ENCODE data around the gene CACNA1I.
"Not testable (repeated sequence)": the region's sequence is repeated elsewhere in the genome, so short reads cannot be mapped to it uniquely, and the experiment has no call there.

CACNA1I gene

DNA sequence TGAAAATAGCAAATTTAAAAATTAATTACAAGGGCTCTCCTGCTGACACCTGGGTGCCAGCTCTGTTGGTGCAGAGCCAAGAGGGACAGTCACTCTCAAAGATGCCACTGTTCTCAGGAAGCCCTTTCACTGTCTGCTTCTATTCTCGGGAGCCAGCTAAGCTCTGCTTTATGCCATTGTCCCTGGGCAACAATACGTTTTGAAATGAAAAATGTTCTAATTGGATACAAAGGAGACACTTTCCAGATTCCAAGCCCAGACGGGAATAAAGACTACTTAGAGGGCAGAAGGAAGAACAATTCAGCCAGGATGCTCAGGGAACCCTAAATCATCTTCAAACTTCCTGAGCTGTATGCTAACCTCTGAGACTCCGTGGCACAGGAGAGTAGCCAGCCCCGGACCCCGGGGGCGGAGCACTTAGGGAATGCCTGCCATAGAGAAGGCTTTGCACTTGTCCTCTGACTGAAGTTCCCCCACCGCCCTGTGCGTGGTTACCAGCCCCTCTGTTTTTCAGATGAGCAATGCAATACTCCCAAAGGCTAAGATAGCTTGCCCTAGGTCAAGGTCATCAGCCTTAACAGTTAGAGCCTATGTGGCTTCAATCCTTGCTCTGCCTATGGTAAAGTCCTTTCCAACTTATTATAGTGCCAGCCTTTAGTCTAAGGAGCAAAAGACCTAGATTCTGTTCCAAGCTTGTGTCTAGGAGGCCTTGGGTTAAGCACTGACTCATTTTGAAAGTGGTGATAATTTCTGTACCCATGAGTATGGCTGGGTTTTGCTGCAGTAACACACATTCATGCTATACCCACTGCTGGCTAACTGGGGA lies 150.9 kb downstream of the CACNA1I start:
- no peak for DNase-seq (ENCODE audit: low spot score)

DNA sequence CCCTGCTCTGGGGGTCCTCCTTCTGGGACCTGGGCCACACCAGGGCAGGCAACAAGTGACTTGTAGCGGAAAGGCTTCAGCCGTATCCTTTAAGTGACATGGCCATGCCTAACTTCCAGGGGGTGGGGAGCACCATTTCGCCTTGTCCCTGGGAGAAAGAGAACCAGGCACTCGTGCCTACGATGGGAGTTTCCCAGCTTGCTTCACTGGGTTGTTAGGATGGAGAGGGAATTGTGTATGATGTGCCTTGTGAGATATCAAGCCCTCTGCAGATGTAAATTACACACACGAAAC lies 151.4 kb downstream of the CACNA1I start:
- no peak for DNase-seq (ENCODE audit: low spot score)

DNA sequence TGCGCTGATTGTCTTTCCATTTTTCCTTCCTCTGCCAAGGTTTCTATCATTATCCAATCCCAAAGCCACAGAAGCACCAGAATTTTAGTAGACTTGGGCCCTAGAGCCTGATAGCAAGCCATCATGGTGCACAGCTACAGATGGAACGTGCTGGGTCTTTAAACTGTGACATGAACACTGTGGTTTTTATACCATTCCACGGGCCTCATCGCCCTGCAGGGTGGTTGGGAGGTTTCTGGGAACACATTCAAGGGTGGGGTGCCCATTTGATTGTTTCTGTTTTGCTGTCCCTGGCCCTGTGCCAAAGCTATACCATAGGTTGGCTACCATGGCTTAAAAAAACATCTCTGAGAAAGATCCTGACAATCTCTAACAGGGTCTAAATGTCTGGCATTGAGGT lies 151.9 kb downstream of the CACNA1I start:
- DNase-seq (ENCODE audit: low spot score), result peak; percentile 47

DNA sequence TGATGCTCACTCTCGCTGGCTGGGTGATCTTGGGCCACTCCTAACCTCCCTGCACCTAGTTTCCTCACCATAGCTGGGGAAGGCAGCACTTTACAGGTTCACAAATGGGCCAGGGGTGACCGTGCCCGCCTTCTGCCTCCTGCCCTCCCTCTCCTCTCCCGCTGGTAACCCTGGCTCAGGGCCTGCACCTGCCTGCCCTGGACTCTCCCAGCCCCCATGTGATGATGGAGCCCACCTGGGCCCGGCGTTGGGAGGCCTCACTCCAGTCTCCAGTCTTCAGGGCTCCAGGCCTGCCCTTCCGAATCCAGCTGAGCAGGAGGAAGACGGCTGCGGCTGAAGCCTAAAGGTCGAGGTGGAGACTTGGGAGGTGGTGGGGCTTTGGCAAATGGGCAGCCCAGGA lies 152.9 kb downstream of the CACNA1I start:
- no peak for DNase-seq (ENCODE audit: low spot score)

DNA sequence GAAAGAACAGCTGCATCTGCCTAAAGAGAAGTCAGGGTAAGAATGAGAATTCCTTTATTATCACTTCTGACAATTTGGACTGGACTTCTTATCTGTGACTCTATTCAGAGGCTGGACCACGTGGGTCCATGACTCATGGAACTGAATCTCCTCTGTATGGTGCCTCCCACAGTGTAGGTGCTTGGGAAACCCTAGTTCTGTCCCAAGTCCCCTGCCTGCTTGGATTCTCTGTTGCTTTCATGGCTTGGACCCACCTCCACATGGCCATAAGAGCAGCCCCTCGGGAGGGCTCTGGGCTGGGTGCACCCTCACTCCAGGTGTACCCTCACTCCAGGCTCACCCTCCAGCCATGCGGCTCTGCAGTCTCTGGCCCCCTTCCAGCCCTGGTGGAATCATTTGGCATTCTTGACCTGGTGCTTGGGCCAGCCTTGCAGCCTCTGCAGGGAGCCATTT lies 153.4 kb downstream of the CACNA1I start:
- DNase-seq (ENCODE audit: low spot score), result peak; percentile 69

DNA sequence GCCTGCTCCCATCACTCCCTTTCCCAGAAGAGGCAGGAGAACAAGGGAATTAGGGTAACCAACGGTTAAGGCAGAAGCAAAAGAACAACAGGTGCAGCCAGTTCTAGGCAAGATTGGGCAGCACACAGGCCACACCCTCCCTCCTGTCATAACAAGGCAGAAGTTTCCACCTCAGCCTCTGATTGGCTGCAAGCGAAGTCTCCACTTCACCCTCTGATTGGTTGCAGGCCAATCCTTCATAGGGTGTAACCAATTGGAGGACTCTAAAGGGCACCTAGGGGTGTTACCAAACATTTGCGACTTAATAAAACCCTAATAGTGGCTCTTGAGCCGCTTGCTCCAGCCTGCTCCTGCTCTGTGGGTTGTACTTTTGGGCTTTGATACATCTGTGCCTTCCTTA lies 153.8 kb downstream of the CACNA1I start:
- peak; percentile 83 for DNase-seq (ENCODE audit: low spot score)

DNA sequence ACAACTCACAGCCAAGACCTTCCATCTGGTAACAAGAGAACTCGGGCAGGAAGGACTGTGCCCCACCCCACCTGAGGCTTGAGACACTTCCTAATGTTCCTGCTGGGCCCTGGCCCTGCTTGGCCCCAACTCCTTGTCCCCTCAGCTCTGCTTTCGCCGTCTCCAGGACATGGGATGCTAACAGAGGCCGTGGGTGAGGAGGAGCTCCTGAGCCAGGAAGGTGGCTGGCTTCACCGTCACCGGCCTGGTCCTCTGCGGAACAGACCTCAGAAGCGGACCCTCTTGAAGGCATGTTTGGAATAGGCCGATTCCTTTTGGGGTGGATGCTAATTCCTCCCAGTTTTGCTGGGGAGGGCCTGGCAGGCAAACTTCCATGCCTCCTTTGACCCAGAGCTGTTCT lies 154.3 kb downstream of the CACNA1I start:
- no peak for DNase-seq (ENCODE audit: low spot score)

DNA sequence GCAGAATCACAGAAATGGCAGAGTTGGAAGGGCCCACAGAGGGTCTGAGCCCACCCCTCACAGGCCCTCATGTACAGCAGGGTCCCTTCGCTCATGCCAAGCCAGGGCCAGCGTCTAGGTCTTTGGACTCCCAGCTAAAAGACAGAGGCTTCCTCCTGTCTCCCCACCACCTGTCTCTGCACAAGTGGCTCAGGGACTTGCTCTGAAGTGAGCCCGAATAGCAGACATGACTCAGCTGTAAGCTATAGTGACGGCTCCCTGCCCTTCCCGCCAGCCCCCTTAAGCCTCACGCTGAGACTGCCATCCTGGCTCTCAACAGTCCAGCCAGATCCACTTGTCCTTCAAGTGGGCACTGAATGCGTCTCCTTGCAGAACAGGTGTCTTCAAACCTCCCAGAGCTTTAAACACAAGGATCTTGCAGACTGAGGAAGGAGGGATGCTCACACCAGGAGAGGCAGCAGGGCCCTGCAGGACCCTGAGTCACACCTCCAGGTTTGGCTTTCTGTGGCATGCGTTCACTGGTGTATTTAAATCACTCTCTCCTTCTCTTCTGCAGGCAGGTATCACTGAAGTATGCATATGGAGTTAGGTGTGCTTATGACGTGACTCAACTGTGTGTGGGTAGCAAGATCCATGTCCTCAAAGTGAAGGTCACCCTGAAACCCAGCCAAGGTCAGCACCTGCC lies 154.9 kb downstream of the CACNA1I start:
- DNase-seq (ENCODE audit: low spot score), result no peak

DNA sequence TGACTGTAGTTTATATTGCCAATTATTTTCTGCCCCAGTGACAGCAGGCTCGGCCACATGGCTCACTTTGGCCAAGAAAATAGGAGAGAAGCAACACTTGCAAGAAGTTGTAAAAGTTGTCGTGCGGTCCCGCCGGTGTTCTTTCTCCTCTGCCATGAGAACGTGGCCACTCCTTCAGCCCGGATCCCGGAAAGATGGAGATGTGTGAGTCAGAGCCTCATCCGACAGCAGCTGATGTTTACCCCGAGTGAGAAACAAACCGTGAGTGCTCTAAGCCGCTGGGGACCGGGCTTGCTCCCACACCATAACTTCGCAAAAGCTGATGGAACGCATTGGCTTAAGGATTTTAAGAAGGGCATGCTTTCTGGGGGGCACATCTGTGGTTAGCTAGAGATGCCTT lies 157.0 kb downstream of the CACNA1I start:
- DNase-seq (ENCODE audit: low spot score), result no peak

DNA sequence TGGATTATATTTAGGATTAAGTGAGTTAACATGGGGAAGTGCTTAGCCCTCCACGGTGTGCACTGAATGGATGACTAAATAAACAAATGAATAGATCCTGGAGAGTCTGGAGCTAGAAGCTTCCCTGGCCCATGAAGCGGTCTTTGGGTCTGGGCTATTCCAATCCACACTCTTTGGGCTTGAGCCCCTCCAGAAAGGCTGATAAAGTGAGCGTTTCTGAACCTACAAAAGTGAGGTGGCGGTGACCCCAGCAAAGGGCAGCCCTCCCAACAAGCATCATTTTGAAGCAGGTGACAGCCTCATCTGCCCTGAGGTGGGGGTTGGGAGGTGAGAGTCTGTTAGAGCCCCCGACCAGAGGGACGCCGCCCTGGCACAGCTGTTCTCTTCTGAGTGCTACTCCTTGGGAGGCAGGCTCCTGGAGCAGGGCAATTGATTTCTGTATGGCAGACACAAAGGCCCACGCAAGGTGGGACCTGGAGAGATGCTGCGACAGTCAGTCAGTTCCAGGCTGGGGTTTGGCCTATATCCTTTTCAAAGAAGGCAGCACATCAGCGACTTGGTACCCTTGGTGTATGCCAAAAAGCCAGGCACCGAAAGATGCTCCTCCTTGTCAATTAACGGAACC lies 157.8 kb downstream of the CACNA1I start:
- DNase-seq (ENCODE audit: low spot score), result no peak

DNA sequence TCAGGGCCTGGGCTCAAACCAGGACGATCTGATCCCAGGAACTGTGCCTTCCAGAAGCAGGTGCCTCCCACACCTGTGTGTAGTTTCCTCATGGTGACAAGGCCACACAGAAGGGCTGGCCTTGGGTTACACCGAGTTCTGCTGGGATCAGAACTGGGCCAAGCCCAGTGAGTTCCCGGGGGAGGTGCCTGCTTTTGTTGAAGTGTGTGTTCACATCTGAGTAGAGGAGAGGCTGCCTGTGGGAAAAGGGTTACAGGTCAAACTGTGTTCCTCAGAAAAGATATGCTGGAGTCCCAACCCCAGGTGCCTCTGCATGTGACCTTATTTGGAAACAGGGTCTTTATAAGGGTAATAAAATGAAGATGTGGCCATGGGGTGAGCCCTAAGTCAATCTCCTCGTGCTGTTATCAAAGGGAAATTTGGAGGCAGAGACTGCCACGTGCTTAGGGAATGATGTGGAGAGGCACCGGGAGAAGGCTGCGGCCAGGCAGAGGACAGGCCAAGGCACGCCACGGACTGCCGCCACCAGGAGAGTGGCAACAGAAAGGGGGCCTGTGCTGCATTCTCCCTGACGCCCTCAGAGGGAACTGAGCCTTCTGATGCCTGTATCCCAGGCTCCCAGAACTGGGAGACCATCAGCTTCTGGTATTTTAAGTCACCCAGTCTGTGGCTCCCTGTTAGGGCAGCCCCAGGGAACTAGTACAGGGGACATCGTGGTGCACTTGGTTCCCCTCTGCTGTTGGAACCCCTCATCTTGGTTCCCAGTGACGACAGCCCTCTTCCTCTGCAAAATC lies 158.8 kb downstream of the CACNA1I start:
- DNase-seq (ENCODE audit: low spot score), result no peak

DNA sequence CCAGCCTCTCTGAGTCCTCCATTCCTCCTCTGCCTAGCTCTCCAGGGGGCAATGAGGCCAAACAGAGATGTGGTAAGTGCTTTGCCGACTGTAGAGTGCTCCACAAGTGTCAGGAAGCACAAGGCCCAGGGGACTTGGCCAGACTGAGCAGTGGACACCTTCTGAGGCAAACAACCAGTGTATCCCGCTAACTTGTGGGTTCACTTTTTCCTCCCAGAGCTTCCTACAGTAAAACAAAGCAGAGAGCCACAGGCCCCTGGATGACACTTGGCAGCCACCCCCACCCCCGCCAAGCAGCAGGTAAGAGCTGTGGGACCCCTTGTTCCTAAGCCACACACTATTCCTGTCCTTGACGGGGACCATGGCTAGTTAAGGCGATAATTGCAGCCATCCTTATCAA lies 160.9 kb downstream of the CACNA1I start:
- DNase-seq (ENCODE audit: low spot score), result no peak

DNA sequence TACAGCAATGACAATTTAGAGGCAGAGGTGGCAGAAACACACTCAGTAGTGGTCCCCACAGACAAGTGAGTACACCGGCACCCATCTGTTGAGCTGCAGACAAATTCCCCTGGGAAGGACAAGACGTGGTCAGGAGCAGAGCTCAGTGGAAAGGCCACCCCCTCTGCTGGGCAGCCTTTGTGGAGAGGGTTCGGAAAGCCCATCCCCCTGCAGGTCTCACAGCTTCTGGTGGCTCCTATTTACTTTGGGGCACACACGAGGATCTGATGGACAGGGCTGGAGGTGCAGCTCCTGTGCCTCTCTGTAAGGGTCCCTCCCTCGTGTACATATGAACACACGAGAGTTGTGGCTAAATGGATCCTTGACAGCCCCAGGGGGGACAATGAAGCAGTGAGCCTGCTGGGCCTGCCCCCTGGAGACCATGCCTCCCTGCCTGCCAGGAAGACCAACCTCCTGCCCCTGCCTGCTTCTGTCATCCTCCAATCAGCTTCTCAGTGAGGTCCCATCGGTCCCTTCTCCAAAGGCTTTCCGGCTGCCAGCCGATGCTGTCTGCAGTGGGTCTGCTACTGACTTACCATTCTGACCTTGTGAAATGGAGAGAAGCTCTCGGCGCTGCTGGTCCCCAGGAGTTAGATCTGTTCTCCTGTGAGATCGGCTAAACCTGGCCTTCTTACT lies 161.5 kb downstream of the CACNA1I start:
- DNase-seq (ENCODE audit: low spot score), result no peak

DNA sequence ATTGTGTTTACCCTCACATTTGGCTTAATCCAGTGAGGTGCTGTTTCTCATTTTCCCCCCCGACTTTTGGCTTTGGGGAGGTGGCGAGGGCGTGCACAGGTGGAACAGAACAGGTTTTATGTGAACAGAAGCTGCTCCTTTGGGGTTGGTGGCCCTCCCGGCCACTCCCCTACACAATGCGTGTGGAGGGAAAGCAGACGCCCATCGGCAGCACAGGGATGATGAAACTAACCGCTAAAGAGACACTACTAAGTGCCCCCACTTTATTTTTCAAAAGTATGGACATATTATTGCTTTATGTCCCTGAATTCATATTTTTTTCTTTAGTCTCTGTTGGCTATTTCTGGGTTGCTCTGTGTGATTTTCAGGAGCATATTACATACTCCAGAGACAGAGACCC lies 162.1 kb downstream of the CACNA1I start:
- no peak for DNase-seq (ENCODE audit: low spot score)

DNA sequence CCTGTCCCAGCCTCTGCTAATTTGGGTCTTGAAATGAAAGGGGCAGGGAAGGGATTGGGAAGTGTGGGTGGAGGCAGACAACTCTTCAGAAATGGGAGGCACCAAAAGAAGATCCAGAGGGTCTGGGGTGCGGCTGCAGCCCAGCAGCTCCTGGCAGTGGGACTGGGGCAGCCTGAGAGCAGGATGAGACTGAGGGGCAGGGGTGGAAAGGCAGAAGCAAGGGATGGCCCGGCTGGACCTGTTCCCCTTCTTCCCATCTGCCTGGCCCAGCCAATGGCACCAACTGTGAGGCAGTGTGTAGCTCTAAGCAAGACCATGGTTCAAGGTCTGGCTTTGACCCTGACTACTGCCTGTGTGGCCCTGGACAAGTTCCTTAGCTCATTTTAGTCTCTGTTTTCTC lies 162.6 kb downstream of the CACNA1I start:
- no peak for DNase-seq (ENCODE audit: low spot score)

DNA sequence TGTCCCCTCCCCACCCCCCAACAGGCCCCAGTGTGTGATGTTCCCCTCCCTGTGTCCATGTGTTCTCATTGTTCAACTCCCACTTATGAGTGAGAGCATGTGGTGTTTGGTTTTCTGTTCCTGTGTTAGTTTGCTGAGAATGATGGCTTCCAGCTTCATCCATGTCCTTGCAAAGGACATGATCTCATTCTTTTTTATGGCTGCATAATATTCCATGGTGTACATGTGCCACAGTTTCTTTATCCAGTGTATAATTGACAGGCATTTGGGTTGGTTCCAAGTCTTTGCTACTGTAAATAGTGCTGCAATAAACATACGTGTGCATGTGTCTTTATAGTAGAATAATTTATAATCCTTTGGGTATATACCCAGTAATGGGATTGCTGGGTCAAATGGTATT lies 163.5 kb downstream of the CACNA1I start:
- not testable (repeated sequence) for DNase-seq (ENCODE audit: low spot score)

DNA sequence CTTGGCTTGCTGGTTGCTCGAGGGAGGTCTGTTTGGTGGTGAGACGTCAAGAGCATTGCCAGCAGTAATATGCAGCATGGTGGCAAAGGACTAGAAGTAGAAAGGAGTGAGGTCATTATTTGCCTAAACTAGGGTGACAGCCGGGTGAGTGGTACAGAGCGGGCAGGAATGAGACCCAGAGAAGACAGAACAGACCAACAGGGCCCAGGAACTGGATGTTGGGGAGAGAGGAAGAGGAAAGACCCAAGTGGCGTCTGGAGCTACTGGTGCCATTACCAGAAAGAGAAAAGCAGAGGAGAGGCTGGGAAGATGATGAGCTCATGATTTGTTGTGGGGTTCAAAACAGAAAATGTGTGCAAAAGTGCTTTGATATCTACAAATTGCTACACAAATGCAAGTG lies 164.3 kb downstream of the CACNA1I start:
- DNase-seq (ENCODE audit: low spot score), result no peak

DNA sequence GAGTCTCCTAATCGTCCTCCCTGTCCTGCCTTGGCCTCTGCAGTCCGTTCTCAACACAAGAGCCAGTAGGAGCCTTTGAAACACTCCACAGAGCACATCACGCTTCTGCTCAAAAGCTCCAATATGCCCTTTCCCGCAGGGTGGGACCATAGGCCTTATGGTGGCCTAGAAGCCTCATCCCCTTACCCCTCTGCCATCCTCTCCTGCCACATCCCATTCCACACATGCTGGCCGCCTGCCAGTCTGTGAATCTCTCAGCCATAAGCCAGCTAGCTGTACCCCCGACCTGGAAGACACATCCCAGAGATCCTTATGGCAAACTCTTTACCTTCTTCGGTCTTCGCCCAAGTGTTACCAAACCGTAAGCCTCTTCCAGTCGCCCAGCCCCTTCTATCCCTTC lies 165.2 kb downstream of the CACNA1I start:
- no peak for DNase-seq (ENCODE audit: low spot score)

DNA sequence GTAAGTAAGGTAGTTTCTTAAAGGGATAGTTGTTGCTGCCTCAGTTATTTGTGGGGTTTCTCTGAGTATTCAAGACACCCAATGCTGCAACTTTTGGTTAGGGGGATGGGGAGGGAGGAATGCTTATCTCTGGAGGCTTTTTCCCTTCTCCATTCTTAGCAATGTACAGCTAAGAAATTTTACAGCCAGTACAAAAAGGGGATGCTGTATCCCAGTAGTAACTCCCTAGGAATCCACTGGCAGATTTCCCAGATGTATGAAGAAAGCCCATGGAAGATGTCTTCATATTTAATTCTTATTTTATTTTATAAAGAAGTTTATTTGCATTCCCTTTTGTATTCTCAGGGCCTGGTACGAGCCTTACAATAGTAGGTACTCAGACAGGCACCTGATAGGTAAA lies 168.2 kb downstream of the CACNA1I start:
- DNase-seq (ENCODE audit: low spot score), result no peak

Measured in hematopoietic multipotent progenitor cell treated with erythropoietin and hydrocortisone succinate and interleukin-3 and kit ligand, for 15 days (in vitro differentiated cells).